ENCODE results near the gene TSC22D4.

The TSC22D4 gene

DNA sequence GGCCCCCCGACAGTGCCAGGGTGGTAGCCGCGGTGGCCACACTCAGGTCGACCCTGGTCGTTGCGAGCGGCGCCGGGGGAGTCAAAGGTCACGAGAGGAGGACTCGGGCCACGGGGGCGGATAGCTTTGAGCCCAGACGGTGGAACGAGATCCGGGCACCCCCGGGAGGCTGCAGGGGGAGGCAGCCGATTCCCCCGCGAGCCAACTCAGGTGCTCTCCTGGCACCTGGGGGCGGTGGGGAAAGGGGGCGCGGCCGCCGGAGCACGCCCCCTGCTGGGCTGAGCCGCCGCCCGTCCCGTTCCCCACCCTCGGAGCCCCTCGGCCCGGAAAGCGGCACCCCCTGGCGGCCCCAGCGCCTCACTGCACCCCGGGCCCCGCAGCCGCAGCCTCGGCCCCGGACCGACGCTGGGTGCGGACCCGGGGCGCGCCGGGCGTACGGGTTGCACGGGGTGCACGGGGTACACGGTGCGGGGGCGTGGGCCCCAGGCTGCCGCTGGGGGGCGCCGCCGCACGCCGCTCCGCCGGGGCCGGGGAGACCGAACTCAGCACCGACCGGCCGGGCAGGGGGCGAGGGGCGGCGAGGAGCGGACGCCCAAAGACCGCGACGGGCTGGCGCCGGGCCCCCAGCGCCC is 4.2 kb upstream of the TSC22D4 start:
- no peaks in the 10 kb centered on the region for H3K36me3 ChIP-seq (ENCODE audit: control insufficient read depth in 2 of 2, insufficient read depth in 1 of 2, low read length in 2 of 2)
- no peak overlapping the region for H3K27ac ChIP-seq (ENCODE audit: extremely low read depth, low read depth, low read length)
- no peaks in the 10 kb centered on the region for H3K9me3 ChIP-seq (ENCODE audit: control insufficient read depth, insufficient read depth, low read depth, low read length)
- H3K4me3 ChIP-seq (ENCODE audit: low read depth, low read length): peak overlapping the region; percentile 35
- ChIA-PET CTCF (interaction anchor here (0.5 to 2.9 kb wide), 28 partner anchors 9 to 1305 kb away, joined by 3 to 19 read pairs (median 5); partner anchors contain the start of gene SPACDR), POLR2A (interaction anchor here (1.3 kb wide), 1 partner anchor 14 kb away, joined by 4 read pairs; no protein-coding TSS in a partner anchor)
- no peaks in the 10 kb centered on the region for H3K4me1 ChIP-seq (ENCODE audit: control insufficient read depth, insufficient read depth, low read length)
- TF ChIP-seq ZNF777 (tag by site-specific recombination; IDR thresholded peaks at IDR 0.05; ENCODE audit: borderline replicate concordance) (peak; percentile 66; the same call in 1 of the 2 replicates), KLF16 (tag by site-specific recombination; IDR thresholded peaks at IDR 0.05) (peak; percentile 92), ZNF48 (tag by site-specific recombination; IDR thresholded peaks at IDR 0.05) (no peak), GLI4 (tag by site-specific recombination; IDR thresholded peaks at IDR 0.05) (no peak), KLF9 (tag by site-specific recombination; IDR thresholded peaks at IDR 0.05; ENCODE audit: low read depth) (peak; percentile 98), SP3 (tag by site-specific recombination; IDR thresholded peaks at IDR 0.05) (peak; percentile 54), ZSCAN5A (tag by site-specific recombination; IDR thresholded peaks at IDR 0.05) (peak; percentile 77; the same call in 1 of the 2 replicates), ZNF24 (tag by site-specific recombination; IDR thresholded peaks at IDR 0.05) (no peak), ZNF660 (tag by site-specific recombination; IDR thresholded peaks at IDR 0.05) (peak; percentile 76; the same call in 1 of the 2 replicates), ZNF654 (tag by site-specific recombination; IDR thresholded peaks at IDR 0.05; ENCODE audit: low read depth) (no peak), ZNF610 (tag by site-specific recombination; IDR thresholded peaks at IDR 0.05; ENCODE audit: borderline replicate concordance) (peak; percentile 71; the same call in 1 of the 2 replicates), ZNF571 (tag by site-specific recombination; IDR thresholded peaks at IDR 0.05) (no peak), ZNF626 (tag by site-specific recombination; IDR thresholded peaks at IDR 0.05) (no peak), ZNF510 (tag by site-specific recombination; IDR thresholded peaks at IDR 0.05; ENCODE audit: insufficient replicate concordance) (no peak), CTCF (tag by site-specific recombination; IDR thresholded peaks at IDR 0.05) (peak; percentile 96), ZNF335 (tag by site-specific recombination; conservative IDR thresholded peaks at IDR 0.05) (peak; percentile 40), BCL11A (tag by site-specific recombination; IDR thresholded peaks at IDR 0.05; ENCODE audit: low read depth) (peak; percentile 65; the same call in 1 of the 2 replicates), SETDB1 (IDR thresholded peaks at IDR 0.05; ENCODE audit: insufficient read length, low read length) (no peak), HIC1 (tag by site-specific recombination; IDR thresholded peaks at IDR 0.05) (peak; percentile 72), ZFP69B (tag by site-specific recombination; IDR thresholded peaks at IDR 0.05) (0 out of 2 replicates have a peak, but pooled peaks have one; percentile 32), GLIS1 (tag by site-specific recombination; IDR thresholded peaks at IDR 0.05) (peak; percentile 90), MZF1 (tag by site-specific recombination; IDR thresholded peaks at IDR 0.05; ENCODE audit: borderline replicate concordance) (no peak), ZXDB (tag by site-specific recombination; IDR thresholded peaks at IDR 0.05) (0 out of 2 replicates have a peak, but pooled peaks have one; percentile 29), ZNF701 (tag by site-specific recombination; IDR thresholded peaks at IDR 0.05) (no peak), ZFP37 (tag by site-specific recombination; IDR thresholded peaks at IDR 0.05) (0 out of 2 replicates have a peak, but pooled peaks have one; percentile 62)
- TF ChIP-seq, protein P1, sequence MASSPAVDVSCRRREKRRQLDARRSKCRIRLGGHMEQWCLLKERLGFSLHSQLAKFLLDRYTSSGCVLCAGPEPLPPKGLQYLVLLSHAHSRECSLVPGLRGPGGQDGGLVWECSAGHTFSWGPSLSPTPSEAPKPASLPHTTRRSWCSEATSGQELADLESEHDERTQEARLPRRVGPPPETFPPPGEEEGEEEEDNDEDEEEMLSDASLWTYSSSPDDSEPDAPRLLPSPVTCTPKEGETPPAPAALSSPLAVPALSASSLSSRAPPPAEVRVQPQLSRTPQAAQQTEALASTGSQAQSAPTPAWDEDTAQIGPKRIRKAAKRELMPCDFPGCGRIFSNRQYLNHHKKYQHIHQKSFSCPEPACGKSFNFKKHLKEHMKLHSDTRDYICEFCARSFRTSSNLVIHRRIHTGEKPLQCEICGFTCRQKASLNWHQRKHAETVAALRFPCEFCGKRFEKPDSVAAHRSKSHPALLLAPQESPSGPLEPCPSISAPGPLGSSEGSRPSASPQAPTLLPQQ (tag by site-specific recombination; IDR thresholded peaks at IDR 0.05): 0 out of 2 replicates have a peak, but pooled peaks have one; percentile 32
- TF ChIP-seq, protein P2, sequence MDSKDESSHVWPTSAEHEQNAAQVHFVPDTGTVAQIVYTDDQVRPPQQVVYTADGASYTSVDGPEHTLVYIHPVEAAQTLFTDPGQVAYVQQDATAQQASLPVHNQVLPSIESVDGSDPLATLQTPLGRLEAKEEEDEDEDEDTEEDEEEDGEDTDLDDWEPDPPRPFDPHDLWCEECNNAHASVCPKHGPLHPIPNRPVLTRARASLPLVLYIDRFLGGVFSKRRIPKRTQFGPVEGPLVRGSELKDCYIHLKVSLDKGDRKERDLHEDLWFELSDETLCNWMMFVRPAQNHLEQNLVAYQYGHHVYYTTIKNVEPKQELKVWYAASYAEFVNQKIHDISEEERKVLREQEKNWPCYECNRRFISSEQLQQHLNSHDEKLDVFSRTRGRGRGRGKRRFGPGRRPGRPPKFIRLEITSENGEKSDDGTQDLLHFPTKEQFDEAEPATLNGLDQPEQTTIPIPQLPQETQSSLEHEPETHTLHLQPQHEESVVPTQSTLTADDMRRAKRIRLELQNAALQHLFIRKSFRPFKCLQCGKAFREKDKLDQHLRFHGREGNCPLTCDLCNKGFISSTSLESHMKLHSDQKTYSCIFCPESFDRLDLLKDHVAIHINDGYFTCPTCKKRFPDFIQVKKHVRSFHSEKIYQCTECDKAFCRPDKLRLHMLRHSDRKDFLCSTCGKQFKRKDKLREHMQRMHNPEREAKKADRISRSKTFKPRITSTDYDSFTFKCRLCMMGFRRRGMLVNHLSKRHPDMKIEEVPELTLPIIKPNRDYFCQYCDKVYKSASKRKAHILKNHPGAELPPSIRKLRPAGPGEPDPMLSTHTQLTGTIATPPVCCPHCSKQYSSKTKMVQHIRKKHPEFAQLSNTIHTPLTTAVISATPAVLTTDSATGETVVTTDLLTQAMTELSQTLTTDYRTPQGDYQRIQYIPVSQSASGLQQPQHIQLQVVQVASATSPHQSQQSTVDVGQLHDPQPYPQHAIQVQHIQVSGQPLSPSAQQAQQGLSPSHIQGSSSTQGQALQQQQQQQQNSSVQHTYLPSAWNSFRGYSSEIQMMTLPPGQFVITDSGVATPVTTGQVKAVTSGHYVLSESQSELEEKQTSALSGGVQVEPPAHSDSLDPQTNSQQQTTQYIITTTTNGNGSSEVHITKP (tag by site-specific recombination; IDR thresholded peaks at IDR 0.05): peak; percentile 48; the same call in 1 of the 2 replicates
